Cardiac muscle cell (in vitro differentiated cells and primary cell): Measurements from ENCODE around the gene LEMD2. TPM values are rescaled to one million over a fixed set of nuclear protein-coding genes. Genes with fewer than 3 reads are reported as not detected.

ENCODE experiments used
- DNase-seq, 2 donors: peaks; one replicate each; pipeline versions ENCODE4 v3.0.0 to v3.0.0-alpha.2; 2010 to 2017; ENCODE audit warnings: low read depth in 1 of 2, low spot score in 1 of 2
- H3K27ac ChIP-seq: fragments of 200-600 bp; sonication (generic); 2 replicates; pipeline ENCODE4 v1.5.1; 2016
- H3K27me3 ChIP-seq: fragments of 200-600 bp; sonication (generic); 2 replicates; pipeline ENCODE4 v1.6.0; 2016; ENCODE audit warnings: control low read depth
- H3K36me3 ChIP-seq: fragments of 200-600 bp; sonication (generic); 2 replicates; pipeline ENCODE4 v1.5.1; 2016; ENCODE audit warnings: control low read depth
- H3K4me1 ChIP-seq: fragments of 200-600 bp; sonication (generic); 2 replicates; pipeline ENCODE4 v1.8.1; 2017; ENCODE audit warnings: low read depth, mild to moderate bottlenecking, mixed run types
- H3K4me3 ChIP-seq: fragments of 200-600 bp; sonication (generic); 2 replicates; pipeline ENCODE4 v1.5.1; 2016; ENCODE audit warnings: mild to moderate bottlenecking
- H3K9me3 ChIP-seq: fragments of 200-600 bp; sonication (generic); 2 replicates; pipeline ENCODE4 v1.5.1; 2017; ENCODE audit warnings: low read depth, mild to moderate bottlenecking, control low read depth
- polyA plus RNA-seq: library from polyadenylated mRNA; unstranded; fragments of >200 nt; fragmentation: Nextera tagmentation; extraction: Ambion mirVana; gene quantifications from 2 replicates; pipeline ENCODE4 v1.2.1, GENCODE V29; 2016
- total RNA-seq: library from RNA; depleted of rRNA; stranded (reverse); fragments of >200 nt; gene quantifications from 2 replicates; pipeline ENCODE4 v1.2.3, GENCODE V29; 2016
- TF ChIP-seq, protein P1 (sequence below): IDR thresholded peaks from 2 replicates; pipeline ENCODE4 v1.5.1; 2012; ENCODE audit warnings: low read depth, mild to moderate bottlenecking, low read length

LEMD2 gene
- total and polyA plus RNA-seq, 2 experiments from 2014 or later = 65.4 to 78.2 TPM

DNA sequence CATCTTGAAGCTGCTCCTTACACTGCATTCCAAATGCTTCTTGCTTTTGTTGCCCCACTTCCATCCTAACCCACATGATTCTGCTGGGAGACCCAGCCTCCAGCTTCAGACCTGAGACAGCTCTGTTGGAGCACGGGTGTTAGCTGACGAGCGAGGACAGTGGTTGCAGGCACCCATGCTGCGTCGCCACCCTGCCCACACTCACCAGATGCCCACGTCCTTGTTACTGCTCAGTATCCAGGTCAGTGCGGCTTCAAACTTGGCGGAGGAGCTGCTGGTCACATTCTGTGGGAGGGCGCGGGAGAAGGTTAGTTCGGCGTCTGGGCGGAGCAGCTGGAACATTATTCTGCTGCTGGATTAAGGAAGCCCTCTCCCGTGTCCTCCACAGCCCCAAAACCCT lies 9.0 kb downstream of the LEMD2 start:
- DNase-seq = no peak
- TF ChIP-seq, protein P1, sequence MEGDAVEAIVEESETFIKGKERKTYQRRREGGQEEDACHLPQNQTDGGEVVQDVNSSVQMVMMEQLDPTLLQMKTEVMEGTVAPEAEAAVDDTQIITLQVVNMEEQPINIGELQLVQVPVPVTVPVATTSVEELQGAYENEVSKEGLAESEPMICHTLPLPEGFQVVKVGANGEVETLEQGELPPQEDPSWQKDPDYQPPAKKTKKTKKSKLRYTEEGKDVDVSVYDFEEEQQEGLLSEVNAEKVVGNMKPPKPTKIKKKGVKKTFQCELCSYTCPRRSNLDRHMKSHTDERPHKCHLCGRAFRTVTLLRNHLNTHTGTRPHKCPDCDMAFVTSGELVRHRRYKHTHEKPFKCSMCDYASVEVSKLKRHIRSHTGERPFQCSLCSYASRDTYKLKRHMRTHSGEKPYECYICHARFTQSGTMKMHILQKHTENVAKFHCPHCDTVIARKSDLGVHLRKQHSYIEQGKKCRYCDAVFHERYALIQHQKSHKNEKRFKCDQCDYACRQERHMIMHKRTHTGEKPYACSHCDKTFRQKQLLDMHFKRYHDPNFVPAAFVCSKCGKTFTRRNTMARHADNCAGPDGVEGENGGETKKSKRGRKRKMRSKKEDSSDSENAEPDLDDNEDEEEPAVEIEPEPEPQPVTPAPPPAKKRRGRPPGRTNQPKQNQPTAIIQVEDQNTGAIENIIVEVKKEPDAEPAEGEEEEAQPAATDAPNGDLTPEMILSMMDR = no peak
- no peak overlapping the region for H3K27ac ChIP-seq
- no peaks in the 10 kb centered on the region for H3K9me3 ChIP-seq
- H3K27me3 ChIP-seq = no peaks in the 10 kb centered on the region
- H3K4me3 ChIP-seq = no peak overlapping the region
- peaks cover 63% of the 10 kb centered on the region for H3K36me3 ChIP-seq
- peaks cover 8% of the 10 kb centered on the region for H3K4me1 ChIP-seq

DNA sequence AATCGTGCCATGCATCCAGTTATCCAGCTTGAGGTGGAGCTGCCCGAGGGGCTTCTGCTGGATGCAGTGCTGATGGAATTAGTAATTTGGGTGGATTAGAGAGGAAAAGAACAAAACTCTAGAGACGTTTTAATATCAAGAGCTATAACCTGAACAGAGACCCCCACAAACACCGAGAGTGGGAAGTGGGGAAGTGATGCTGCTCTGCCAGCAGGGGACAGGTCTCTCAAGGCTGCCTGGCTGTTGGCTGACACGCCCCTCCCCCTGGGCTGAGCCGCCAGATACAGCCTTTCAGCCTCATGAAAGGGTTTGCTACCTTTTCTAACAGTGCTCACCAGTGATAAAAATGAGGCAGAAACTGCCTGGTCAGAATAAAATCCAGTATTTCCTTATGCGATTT lies 9.6 kb downstream of the LEMD2 start:
- H3K4me3 ChIP-seq = no peak overlapping the region
- peaks cover 65% of the 10 kb centered on the region for H3K36me3 ChIP-seq
- peak in 1 of 2 donors; percentile 29 for DNase-seq
- no peak overlapping the region for H3K27ac ChIP-seq
- H3K9me3 ChIP-seq = no peaks in the 10 kb centered on the region
- no peaks in the 10 kb centered on the region for H3K27me3 ChIP-seq
- H3K4me1 ChIP-seq = peaks cover 8% of the 10 kb centered on the region
- TF ChIP-seq, protein P1 = no peak

DNA sequence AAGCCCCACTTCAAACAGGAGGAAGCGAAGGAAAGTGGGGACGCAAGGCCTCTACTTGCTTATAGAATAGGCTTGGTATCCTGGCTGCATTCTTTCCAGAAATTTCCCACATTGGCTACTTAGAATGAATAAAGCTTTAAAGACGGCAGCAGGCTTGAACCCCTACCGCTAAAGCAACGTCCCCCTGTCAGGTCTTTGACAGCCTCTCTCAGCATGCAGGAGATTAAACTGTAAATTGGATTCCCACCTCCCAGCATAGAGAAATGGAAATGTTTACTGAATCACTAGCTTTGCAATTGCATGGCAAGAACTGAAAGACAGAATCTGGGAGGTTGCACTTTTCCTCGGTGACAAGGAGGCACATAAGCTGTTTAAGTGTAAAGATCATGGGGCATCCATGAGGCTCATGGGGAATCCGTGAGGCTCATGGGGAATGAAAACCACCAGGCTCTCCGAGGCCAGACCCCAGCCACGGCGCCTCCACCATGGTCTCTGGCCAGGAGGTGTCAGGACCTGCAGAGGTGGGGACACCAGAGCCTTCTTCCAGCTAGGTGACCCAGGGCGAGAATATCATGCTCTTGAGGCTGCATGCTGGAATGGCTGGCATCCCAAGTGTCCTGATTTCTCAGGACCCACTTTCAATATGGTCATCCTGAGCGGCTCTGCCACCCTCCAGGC lies 10.3 kb downstream of the LEMD2 start:
- TF ChIP-seq, protein P1 = no peak
- Histone ChIP-seq H3K27ac (no peak overlapping the region), H3K27me3 (no peaks in the 10 kb centered on the region), H3K4me1 (peaks cover 8% of the 10 kb centered on the region), H3K36me3 (peaks cover 60% of the 10 kb centered on the region), H3K9me3 (no peaks in the 10 kb centered on the region), H3K4me3 (no peak overlapping the region)
- no peak for DNase-seq

DNA sequence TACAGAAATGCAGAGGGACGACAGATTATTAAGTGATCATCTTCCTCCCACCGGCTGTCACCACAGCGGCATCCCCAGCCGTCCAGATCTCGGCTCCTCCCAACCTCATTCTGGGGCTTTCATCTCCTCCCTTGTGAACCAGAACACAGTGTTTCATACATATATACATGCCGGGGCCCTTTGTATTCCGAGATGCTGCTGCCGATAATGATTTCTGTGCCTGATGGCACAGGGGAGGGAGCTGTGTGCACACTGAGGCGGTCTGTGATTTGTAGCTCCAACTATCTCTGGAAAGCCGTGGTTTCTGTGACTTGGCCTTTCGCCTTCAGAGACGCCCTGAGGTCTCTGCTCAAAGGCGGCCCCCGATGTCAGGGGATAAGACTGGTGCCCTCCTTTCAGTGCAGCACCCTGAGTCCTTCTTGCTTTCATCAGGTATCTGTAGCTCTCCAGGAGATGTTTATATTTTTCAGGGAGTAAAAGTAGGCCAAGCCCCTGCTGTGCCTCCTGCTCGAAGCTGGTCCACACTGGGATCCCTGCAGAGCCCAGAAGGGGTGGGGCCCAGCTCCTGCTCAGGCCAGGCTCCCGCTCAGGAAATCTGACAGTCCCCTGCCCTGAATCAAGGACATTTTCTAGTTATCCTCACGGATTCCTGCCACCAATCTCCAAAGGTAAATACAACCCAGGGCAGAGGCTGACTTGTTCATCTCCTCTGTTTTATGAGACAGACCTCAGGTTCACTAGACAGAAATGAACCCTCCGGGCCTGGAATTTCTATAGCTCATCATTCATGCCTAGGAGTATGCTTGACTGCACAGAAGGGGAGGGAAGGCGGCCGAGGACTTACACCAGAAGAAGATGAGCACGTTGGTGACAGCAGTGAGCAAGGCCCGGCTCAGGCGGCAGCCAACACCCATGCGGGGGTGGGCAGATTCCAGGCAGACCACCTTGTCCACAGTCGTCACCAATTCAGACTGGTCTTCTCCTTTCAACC lies 11.2 kb downstream of the LEMD2 start:
- Histone ChIP-seq H3K27ac (no peak overlapping the region), H3K4me3 (no peak overlapping the region), H3K4me1 (peaks cover 8% of the 10 kb centered on the region), H3K36me3 (peaks cover 54% of the 10 kb centered on the region), H3K27me3 (no peaks in the 10 kb centered on the region), H3K9me3 (no peaks in the 10 kb centered on the region)
- TF ChIP-seq, protein P1 = no peak
- DNase-seq = no peak

DNA sequence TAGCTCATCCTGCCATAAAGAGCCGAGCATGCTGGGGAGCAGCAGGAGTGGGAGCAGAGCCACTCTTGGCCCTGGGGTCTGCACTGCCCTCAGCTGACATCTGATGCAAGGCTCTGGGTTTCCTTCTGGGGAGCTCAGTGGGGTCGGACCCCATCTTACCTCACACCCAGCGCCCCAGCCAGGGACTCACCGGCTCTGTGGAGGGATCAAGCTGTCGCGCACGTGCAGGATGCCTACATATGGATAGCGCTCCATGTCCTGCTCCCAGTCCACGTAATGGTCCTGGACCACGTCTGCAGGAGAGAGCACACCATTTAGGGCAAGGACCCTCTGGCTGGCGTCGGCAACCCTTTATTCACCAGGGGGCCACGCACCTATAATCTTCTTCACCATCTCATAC lies 12.2 kb downstream of the LEMD2 start:
- H3K4me1 ChIP-seq = peaks cover 8% of the 10 kb centered on the region
- no peak overlapping the region for H3K4me3 ChIP-seq
- no peaks in the 10 kb centered on the region for H3K9me3 ChIP-seq
- TF ChIP-seq, protein P1 = no peak
- DNase-seq = no peak
- H3K27ac ChIP-seq = no peak overlapping the region
- H3K27me3 ChIP-seq = no peaks in the 10 kb centered on the region
- peaks cover 60% of the 10 kb centered on the region for H3K36me3 ChIP-seq
